Neural cell (in vitro differentiated cells): ENCODE measurements around the gene PHACTR3. TPM values are rescaled to one million over a fixed set of nuclear protein-coding genes. Genes with fewer than 3 reads are reported as not detected.

Experiments used
- H2AFZ ChIP-seq: fragments of 200-600, 300-800 bp; sonication (generic), shearing (Covaris generic); 2 replicates; pipeline ENCODE4 v1.6.0; 2014; ENCODE audit warnings: low read depth, mild to moderate bottlenecking, antibody characterized with exemption, low read length, moderate library complexity
- H3F3A ChIP-seq: fragments of 200-600 bp; shearing (Covaris generic); 2 replicates; pipeline ENCODE4 v1.6.1; 2016; ENCODE audit warnings: mild to moderate bottlenecking, moderate library complexity, mixed read lengths, antibody characterized with exemption, low read length; ENCODE audit not compliant: insufficient read depth, poor library complexity, severe bottlenecking
- H3K27ac ChIP-seq: fragments of 200-600, 300-800 bp; sonication (generic), shearing (Covaris generic); 2 replicates; pipeline ENCODE4 v1.5.1; 2014; ENCODE audit warnings: mild to moderate bottlenecking, low read length, moderate library complexity
- H3K27me3 ChIP-seq: fragments of 300-800, 200-600 bp; sonication (generic), shearing (Covaris generic); 2 replicates; pipeline ENCODE4 v1.6.0; 2014; ENCODE audit warnings: mild to moderate bottlenecking, low read depth, low read length, moderate library complexity; ENCODE audit not compliant: insufficient read depth
- H3K36me3 ChIP-seq: fragments of 300-800, 200-600 bp; sonication (generic), shearing (Covaris generic); 2 replicates; pipeline ENCODE4 v1.5.1; 2014; ENCODE audit warnings: mild to moderate bottlenecking, antibody characterized with exemption, low read length, moderate library complexity; ENCODE audit not compliant: insufficient read depth
- H3K4me2 ChIP-seq: fragments of 300-800, 200-600 bp; sonication (generic), shearing (Covaris generic); 2 replicates; pipeline ENCODE4 v1.6.0; 2014; ENCODE audit warnings: mild to moderate bottlenecking, low read length
- H3K4me3 ChIP-seq: fragments of 300-800, 200-600 bp; sonication (generic), shearing (Covaris generic); 2 replicates; pipeline ENCODE4 v1.5.1; 2014; ENCODE audit warnings: mild to moderate bottlenecking, low read length, moderate library complexity
- H3K79me2 ChIP-seq: fragments of 200-600 bp; shearing (Covaris generic); replicated peaks from 2 replicates; pipeline ENCODE4 v1.6.0; 2014; ENCODE audit warnings: mild to moderate bottlenecking, low read length, moderate library complexity; ENCODE audit not compliant: insufficient read depth
- H3K9ac ChIP-seq: fragments of 300-800, 200-600 bp; sonication (generic), shearing (Covaris generic); 2 replicates; pipeline ENCODE4 v1.6.1; 2016; ENCODE audit warnings: mild to moderate bottlenecking, low read length, mixed read lengths
- H3K9me2 ChIP-seq: fragments of 200-600 bp; shearing (Covaris generic); 2 replicates; pipeline ENCODE4 v1.6.1; 2016; ENCODE audit warnings: mild to moderate bottlenecking, low read length, mixed read lengths; ENCODE audit not compliant: insufficient read depth
- H3K9me3 ChIP-seq: fragments of 200-600, 300-800 bp; sonication (generic), shearing (Covaris generic); 2 replicates; pipeline ENCODE4 v1.6.1; 2016; ENCODE audit warnings: mild to moderate bottlenecking, mixed run types, low read length, moderate library complexity, mixed read lengths
- H4K20me1 ChIP-seq: fragments of 200-600 bp; shearing (Covaris generic); 2 replicates; pipeline ENCODE4 v1.6.1; 2016; ENCODE audit warnings: mild to moderate bottlenecking, mixed run types; ENCODE audit not compliant: insufficient read depth
- CTCF ChIP-seq: fragments of 450-650 bp; IDR thresholded peaks from 2 replicates; pipeline ENCODE4 v1.5.1; 2014; ENCODE audit warnings: antibody characterized with exemption, mild to moderate bottlenecking, moderate library complexity; ENCODE audit not compliant: poor library complexity, severe bottlenecking
- EP300 ChIP-seq: fragments of 450-650 bp; conservative IDR thresholded peaks from 2 replicates; pipeline ENCODE4 v1.6.1; 2014; ENCODE audit warnings: antibody characterized with exemption, mild to moderate bottlenecking, moderate library complexity; ENCODE audit not compliant: poor library complexity, severe bottlenecking
- EZH2 ChIP-seq: fragments of 200-600, 300-800 bp; shearing (Covaris generic), sonication (generic); IDR thresholded peaks from 2 replicates; pipeline ENCODE4 v1.6.1; 2014; ENCODE audit warnings: antibody characterized with exemption, low read length, borderline replicate concordance, mild to moderate bottlenecking; ENCODE audit not compliant: insufficient read depth, poor library complexity, severe bottlenecking
- MXI1 ChIP-seq: fragments of 450-650 bp; conservative IDR thresholded peaks from 2 replicates; pipeline ENCODE4 v1.6.1; 2014; ENCODE audit warnings: antibody characterized with exemption, mild to moderate bottlenecking; ENCODE audit not compliant: poor library complexity, severe bottlenecking
- POLR2AphosphoS5 ChIP-seq: IDR thresholded peaks from 2 replicates; pipeline ENCODE4 v1.6.1; 2012
- RAD21 ChIP-seq: fragments of 450-650 bp; conservative IDR thresholded peaks from 2 replicates; pipeline ENCODE4 v1.6.1; 2014; ENCODE audit warnings: antibody characterized with exemption, mild to moderate bottlenecking, moderate library complexity
- REST ChIP-seq: IDR thresholded peaks from 2 replicates; pipeline ENCODE4 v1.6.1; 2012; ENCODE audit warnings: borderline replicate concordance
- SMC3 ChIP-seq: fragments of 450-650 bp; conservative IDR thresholded peaks from 2 replicates; pipeline ENCODE4 v1.6.1; 2014; ENCODE audit warnings: antibody characterized with exemption, mild to moderate bottlenecking, moderate library complexity; ENCODE audit not compliant: poor library complexity
- TAF1 ChIP-seq: IDR thresholded peaks from 2 replicates; pipeline ENCODE4 v1.6.1; 2012; ENCODE audit warnings: low read depth
- polyA plus RNA-seq: library from polyadenylated mRNA; depleted of rRNA; stranded (reverse); fragments of >200 nt; gene quantifications from 2 replicates; pipeline ENCODE4 v1.2.3, GENCODE V29; 2014

Gene PHACTR3
- polyA plus RNA-seq, 1 donor from 2014 or later, result 1.3 TPM

DNA sequence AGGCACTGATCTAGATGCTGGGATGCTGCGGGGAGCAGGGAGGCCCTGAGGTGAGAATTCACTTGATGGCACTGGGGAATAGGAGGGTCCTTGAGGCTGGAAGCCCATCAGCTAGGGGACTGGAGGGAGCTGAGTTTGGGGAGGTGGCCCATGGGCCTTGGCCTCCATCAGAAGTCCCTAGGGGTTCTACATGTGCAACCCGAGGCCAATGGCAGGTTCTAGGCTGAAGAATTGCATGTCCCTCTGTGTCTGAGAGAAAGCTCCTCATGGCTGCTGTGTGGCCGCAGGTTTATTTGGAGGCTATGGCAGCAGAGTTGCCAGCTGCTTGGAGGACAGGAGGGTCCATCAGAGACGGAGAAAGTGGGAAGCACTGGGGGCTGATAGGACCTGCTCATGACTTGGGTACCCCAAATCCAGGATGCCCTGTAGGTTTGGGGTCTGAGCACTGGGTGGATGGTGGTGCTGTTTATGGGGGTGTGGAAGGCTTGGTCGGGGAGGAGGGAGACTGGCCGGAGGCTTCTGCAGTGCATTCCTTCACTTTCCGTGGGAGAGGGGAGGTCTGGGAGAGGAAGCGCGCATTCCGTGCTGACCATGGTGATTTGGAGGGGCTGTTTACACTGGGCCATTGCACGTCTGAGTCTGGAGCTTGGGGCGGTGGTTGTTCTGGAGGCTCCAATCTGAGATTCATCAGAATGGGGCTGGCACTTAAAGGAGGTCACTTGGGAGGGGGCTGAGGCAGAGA lies 24.8 kb upstream of the PHACTR3 start:
- no peaks in the 10 kb centered on the region for H3F3A ChIP-seq
- H3K36me3 ChIP-seq, result no peaks in the 10 kb centered on the region
- no peaks in the 10 kb centered on the region for H3K79me2 ChIP-seq
- H3K9ac ChIP-seq, result no peak overlapping the region
- no peaks in the 10 kb centered on the region for H3K9me2 ChIP-seq
- H4K20me1 ChIP-seq, result no peaks in the 10 kb centered on the region
- H3K4me3 ChIP-seq, result no peak overlapping the region
- H3K9me3 ChIP-seq, result no peaks in the 10 kb centered on the region
- peaks cover 39% of the 10 kb centered on the region for H3K27me3 ChIP-seq
- H3K27ac ChIP-seq, result no peak overlapping the region
- TF ChIP-seq POLR2AphosphoS5 (no peak), REST (no peak), EP300 (no peak), EZH2 (no peak), SMC3 (no peak), TAF1 (no peak), CTCF (no peak), MXI1 (no peak), RAD21 (no peak)
- H2AFZ ChIP-seq, result no peak overlapping the region
- no peak overlapping the region for H3K4me2 ChIP-seq

DNA sequence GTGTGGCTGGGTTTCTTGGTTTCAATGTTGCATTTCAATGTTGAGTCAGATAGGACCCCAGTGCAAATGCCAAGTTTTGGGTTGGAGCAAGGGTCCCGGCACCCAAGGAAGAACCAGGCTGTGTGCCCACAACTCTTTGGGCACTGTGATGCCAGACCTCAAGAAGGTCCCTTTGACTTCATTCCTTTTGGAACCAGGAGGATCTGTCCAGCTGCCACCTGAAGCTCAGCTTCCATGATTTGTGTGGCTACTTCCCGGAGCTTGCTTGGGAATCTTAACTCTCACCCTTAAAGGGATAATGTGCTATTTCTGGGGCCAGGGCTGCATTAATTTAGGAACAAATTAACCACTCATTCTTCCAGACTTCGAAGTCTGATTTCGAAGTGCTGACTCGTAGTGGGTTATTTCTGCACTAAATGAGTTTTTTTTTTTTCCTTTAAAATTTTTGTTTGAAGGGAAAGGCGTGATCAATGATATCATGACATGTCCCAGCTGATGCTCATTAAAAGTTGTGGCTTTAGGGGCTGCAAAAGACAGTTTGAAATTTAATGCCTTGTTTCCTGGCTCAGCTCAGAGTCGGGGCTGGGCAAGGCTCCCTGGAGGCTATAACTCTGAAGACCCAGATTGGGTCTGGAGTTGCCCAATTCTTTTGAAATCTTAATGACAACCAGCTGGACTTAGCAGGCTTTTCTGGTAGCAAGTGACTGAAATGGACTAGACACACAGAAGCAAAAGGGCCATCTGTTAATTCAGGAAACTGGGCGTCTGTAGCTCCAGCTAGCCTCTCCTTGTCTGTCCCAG lies 24.0 kb upstream of the PHACTR3 start:
- Histone ChIP-seq H2AFZ (no peak overlapping the region), H3K9me3 (no peaks in the 10 kb centered on the region), H4K20me1 (no peaks in the 10 kb centered on the region), H3K27me3 (peaks cover 34% of the 10 kb centered on the region), H3K4me2 (no peak overlapping the region), H3K4me3 (no peak overlapping the region), H3K36me3 (no peaks in the 10 kb centered on the region), H3K79me2 (no peaks in the 10 kb centered on the region), H3K9me2 (no peaks in the 10 kb centered on the region), H3K9ac (no peak overlapping the region), H3F3A (no peaks in the 10 kb centered on the region), H3K27ac (no peak overlapping the region)
- TF ChIP-seq POLR2AphosphoS5, result no peak
- TF ChIP-seq CTCF, result no peak
- TF ChIP-seq REST, result no peak
- no peak for TF ChIP-seq EZH2
